Upper lobe of left lung (tissue), 6 donors: ENCODE data around the gene PPP2R5E. TPM values are rescaled to one million over a fixed set of nuclear protein-coding genes. Genes with fewer than 3 reads are reported as not detected.

ENCODE experiments used
- ATAC-seq, 2 donors: fragments of 200-7000 bp; cut with Tn5 transposase; one replicate each; pipeline ENCODE4 v1.9.1; 2022; ENCODE audit warnings: mild to moderate bottlenecking in 2 of 2, moderate library complexity in 2 of 2; ENCODE audit not compliant: low FRiP score in 2 of 2
- DNase-seq, 2 donors: peaks; one replicate each; pipeline ENCODE4 v3.0.0-alpha.2; 2019 to 2020
- H3K27ac ChIP-seq, 4 donors: fragments of 200-600 bp; sonication (generic); one replicate each; pipeline ENCODE4 v1.5.1; 2016 to 2019
- H3K27me3 ChIP-seq, 4 donors: fragments of 200-600 bp; sonication (generic); one replicate each; pipeline ENCODE4 v1.5.1; 2017 to 2019
- H3K36me3 ChIP-seq, 4 donors: fragments of 200-600 bp; sonication (generic); one replicate each; pipeline ENCODE4 v1.5.1; 2016 to 2019
- H3K4me1 ChIP-seq, 4 donors: fragments of 200-600 bp; sonication (generic); one replicate each; pipeline ENCODE4 v1.5.1; 2018 to 2019
- H3K4me3 ChIP-seq, 4 donors: fragments of 200-600 bp; sonication (generic); one replicate each; pipeline ENCODE4 v1.5.1; 2017 to 2019; ENCODE audit warnings: mild to moderate bottlenecking in 2 of 4, moderate library complexity in 1 of 4
- H3K9me3 ChIP-seq, 4 donors: fragments of 200-600 bp; sonication (generic); one replicate each; pipeline ENCODE4 v1.5.1; 2018 to 2019
- EP300 ChIP-seq, 4 donors: sonication (generic); formaldehyde crosslinking; IDR thresholded peaks; one replicate each; pipeline ENCODE4 v1.5.1; 2017; ENCODE audit warnings: antibody characterized with exemption in 4 of 4, control low read depth in 2 of 4
- POLR2A ChIP-seq, 4 donors: fragments of 450-650 bp; IDR thresholded peaks; one replicate each; pipeline ENCODE4 v1.5.1; 2016 to 2017; ENCODE audit warnings: antibody characterized with exemption in 4 of 4, mild to moderate bottlenecking in 2 of 4
- POLR2AphosphoS5 ChIP-seq, 2 donors: sonication (generic); formaldehyde crosslinking; IDR thresholded peaks; one replicate each; pipeline ENCODE4 v1.5.1; 2017; ENCODE audit warnings: antibody characterized with exemption in 2 of 2
- WGBS, 2 donors: methylation state at CpG; one replicate each; pipeline ENCODE4 v1.1.5; 2017 to 2018; 5-methylcytosine and 5-hydroxymethylcytosine counted together
- total RNA-seq, 6 donors: library from RNA; depleted of rRNA in 4 of 6; stranded (reverse); fragments of >200 nt in 4 of 6; gene quantifications; one replicate each; pipeline versions ENCODE4 v1.1.0 to v1.2.1, GENCODE V29; 2016 to 2021
- TF ChIP-seq, protein P1 (sequence below), 6 experiments: fragments of 450-650 bp in 4 of 6; fragments of 200-600 bp in 2 of 6; sonication (generic) in 2 of 6; IDR thresholded peaks; one replicate each; pipeline ENCODE4 v1.5.1; 2016 to 2019; ENCODE audit warnings: antibody characterized with exemption in 6 of 6
- donor health status: DM: no; HTN: no; CAD: no; lungs with moderate emphysema.
- donor health status: DM: no; HTN: yes; CAD: no; lungs with severe emphysema.

Gene PPP2R5E
- total RNA-seq, 6 donors from 2014 or later, result 10.1 to 42.4 (median 34.5) TPM

DNA sequence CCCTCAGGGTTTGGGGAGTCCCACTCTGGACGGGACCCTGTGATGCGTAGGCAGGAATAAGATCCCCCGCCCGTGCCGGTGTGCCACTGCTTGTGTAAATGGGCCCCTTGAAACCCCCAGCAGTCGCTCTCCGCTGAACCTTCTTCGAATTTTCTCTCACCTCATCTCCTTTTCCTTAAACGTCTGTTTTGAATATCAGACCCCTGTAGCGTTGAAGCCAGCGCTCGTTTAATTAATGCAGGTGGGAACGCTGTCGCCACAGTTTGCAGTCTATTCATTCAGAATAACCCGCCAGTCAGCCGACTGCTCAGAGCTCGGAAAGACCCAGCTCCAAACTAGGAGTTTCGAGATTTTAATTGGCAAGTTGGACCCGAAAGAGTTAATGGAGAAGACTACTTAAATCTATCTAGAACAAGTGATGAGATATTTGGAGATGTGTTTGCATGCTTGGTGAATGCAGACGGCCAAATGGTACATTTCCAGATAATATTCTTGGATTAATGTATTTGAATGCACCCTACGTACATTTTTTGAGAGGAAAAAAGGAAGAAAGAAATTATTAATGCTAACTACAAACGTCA is 739 bp upstream of the PPP2R5E start:
- H3K9me3 ChIP-seq, result no peaks in the 10 kb centered on the region
- peak overlapping the region; percentile 70 to 99 (median 94) for H3K4me3 ChIP-seq
- no peak for TF ChIP-seq POLR2AphosphoS5 (IDR thresholded peaks at IDR 0.05)
- TF ChIP-seq, protein P1, sequence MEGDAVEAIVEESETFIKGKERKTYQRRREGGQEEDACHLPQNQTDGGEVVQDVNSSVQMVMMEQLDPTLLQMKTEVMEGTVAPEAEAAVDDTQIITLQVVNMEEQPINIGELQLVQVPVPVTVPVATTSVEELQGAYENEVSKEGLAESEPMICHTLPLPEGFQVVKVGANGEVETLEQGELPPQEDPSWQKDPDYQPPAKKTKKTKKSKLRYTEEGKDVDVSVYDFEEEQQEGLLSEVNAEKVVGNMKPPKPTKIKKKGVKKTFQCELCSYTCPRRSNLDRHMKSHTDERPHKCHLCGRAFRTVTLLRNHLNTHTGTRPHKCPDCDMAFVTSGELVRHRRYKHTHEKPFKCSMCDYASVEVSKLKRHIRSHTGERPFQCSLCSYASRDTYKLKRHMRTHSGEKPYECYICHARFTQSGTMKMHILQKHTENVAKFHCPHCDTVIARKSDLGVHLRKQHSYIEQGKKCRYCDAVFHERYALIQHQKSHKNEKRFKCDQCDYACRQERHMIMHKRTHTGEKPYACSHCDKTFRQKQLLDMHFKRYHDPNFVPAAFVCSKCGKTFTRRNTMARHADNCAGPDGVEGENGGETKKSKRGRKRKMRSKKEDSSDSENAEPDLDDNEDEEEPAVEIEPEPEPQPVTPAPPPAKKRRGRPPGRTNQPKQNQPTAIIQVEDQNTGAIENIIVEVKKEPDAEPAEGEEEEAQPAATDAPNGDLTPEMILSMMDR (IDR thresholded peaks at IDR 0.05), result peak in 2 of 6 experiments; percentile 3 to 9
- H3K27ac ChIP-seq, result peak overlapping the region; percentile 89 to 96 (median 91)
- WGBS, 2 donors, result 2% methylated on average over 20 to 22 of the region's 22 CpGs
- ATAC-seq, result no peak
- peaks cover 0 to 11% (median 7%) of the 10 kb centered on the region in 4 donors for H3K36me3 ChIP-seq
- no peak for DNase-seq
- H3K4me1 ChIP-seq, result peaks cover 10 to 29% (median 23%) of the 10 kb centered on the region in 4 donors
- H3K27me3 ChIP-seq, result no peaks in the 10 kb centered on the region

DNA sequence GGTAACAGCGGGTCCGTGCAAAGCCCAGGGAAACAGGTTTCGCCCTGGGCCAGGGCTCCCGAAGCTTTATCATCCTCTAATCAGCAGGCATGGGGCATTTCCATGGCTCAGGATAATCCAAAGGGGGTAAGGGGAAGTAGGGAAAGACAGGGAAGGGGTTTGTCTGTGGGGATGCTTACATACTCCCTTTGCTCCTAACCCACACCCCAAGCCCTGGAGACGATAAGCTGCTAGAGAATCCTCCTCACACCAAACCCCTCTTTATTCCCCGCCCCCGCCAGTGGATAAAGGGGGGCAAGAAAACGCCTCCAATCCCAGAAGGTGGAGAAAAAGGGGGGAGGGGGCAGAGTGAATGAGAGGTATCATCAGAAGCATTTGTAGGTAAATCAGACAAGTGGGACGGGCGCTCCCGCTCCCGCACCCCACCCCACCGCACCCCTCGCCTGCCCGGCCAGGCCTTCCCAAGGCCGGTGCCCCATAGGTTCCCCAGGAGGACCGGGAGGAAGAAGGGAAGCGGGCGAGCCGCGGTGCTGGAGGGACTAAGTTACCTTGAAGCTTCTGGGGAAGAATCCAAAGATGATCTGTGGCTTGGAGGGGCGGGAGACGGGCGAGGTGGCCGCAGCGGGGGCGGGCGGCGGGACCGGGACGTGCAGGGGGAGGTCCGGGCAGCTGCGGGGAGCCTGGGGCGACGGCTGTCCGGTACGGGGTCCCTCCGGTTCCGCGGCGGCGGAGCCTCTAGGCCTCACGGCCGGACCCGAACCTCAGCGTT is 762 bp downstream of the PPP2R5E start:
- H3K27ac ChIP-seq, result peak overlapping the region; percentile 88 to 96 (median 91)
- WGBS, 2 donors, result 1% methylated on average over 16 to 31 of the region's 46 CpGs
- ATAC-seq (peak; percentile 1 to 61), DNase-seq (peak in 1 of 2 donors; percentile 35)
- H3K36me3 ChIP-seq, result peaks cover 10 to 26% (median 17%) of the 10 kb centered on the region in 4 donors
- TF ChIP-seq EP300 (IDR thresholded peaks at IDR 0.05), result no peak
- TF ChIP-seq, protein P1 (IDR thresholded peaks at IDR 0.05), result no peak
- TF ChIP-seq POLR2A (IDR thresholded peaks at IDR 0.05), result no peak
- no peak for TF ChIP-seq POLR2AphosphoS5 (IDR thresholded peaks at IDR 0.05)
- H3K4me3 ChIP-seq, result peak overlapping the region; percentile 85 to 99 (median 94)
- peaks cover 10 to 29% (median 23%) of the 10 kb centered on the region in 4 donors for H3K4me1 ChIP-seq
- H3K9me3 ChIP-seq, result no peaks in the 10 kb centered on the region
- no peaks in the 10 kb centered on the region for H3K27me3 ChIP-seq

DNA sequence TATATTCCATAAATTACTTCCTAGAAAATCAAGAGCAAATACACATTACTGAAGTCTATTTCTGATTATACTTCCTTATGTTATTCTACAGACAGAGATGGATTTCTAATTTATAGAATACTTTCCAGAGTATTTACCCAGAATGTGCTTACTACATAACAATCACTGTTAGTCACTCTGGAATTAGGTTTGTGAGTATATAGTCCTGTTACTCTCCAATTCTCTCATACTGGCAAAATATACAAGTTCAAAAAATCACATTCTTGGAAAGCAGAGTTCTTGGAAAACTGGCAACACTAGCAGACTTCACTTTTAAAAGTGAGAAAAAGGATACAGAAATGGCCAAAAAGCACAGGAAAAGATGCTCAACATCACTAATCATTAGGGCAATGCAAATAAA is 7.3 kb downstream of the PPP2R5E start:
- peaks cover 10 to 61% (median 22%) of the 10 kb centered on the region in 4 donors for H3K36me3 ChIP-seq
- DNase-seq, result no peak
- H3K4me1 ChIP-seq, result peaks cover 0 to 3% (median 1%) of the 10 kb centered on the region in 4 donors
- TF ChIP-seq POLR2AphosphoS5 (IDR thresholded peaks at IDR 0.05), result no peak
- TF ChIP-seq EP300 (IDR thresholded peaks at IDR 0.05), result no peak
- TF ChIP-seq, protein P1 (IDR thresholded peaks at IDR 0.05), result no peak
- no peak for TF ChIP-seq POLR2A (IDR thresholded peaks at IDR 0.05)
- H3K4me3 ChIP-seq, result no peak overlapping the region
- no peaks in the 10 kb centered on the region for H3K9me3 ChIP-seq
- H3K27me3 ChIP-seq, result no peaks in the 10 kb centered on the region
- no peak overlapping the region for H3K27ac ChIP-seq
- ATAC-seq, result no peak

DNA sequence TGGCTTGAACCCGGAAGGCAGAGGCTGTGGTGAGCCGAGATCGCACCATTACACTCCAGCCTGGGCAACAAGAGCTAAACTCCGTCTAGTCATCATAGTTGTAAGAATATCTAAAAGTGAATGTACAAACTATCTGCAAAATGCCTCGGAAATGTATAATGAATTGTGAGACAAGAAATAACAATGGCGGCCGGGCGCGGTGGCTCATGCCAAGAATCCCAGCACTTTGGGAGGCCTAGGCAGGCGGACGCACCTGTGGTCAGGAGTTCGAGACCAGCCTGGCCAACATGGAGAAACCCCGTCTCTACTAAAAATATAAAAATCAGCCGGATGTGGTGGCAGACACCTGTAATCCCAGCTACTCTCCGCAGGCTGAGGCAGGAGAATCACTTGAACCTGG is 9.7 kb downstream of the PPP2R5E start:
- no peak overlapping the region for H3K27ac ChIP-seq
- WGBS, 2 donors, result 98% methylated on average over 15 of the region's 15 CpGs
- TF ChIP-seq POLR2A (IDR thresholded peaks at IDR 0.05), result no peak
- TF ChIP-seq EP300 (IDR thresholded peaks at IDR 0.05), result no peak
- no peak for TF ChIP-seq POLR2AphosphoS5 (IDR thresholded peaks at IDR 0.05)
- TF ChIP-seq, protein P1 (IDR thresholded peaks at IDR 0.05), result no peak
- H3K36me3 ChIP-seq, result peaks cover 6 to 46% (median 11%) of the 10 kb centered on the region in 4 donors
- H3K27me3 ChIP-seq, result no peaks in the 10 kb centered on the region
- ATAC-seq, result no peak
- H3K4me3 ChIP-seq, result no peak overlapping the region
- H3K4me1 ChIP-seq, result no peaks in the 10 kb centered on the region
- no peaks in the 10 kb centered on the region for H3K9me3 ChIP-seq
- peak in 1 of 2 donors; percentile 60 for DNase-seq
